GM19023 (cell line): Measurements from ENCODE around the gene ASH1L.
"Not testable (repeated sequence)": the region's sequence is repeated elsewhere in the genome, so short reads cannot be mapped to it uniquely, and the experiment has no call there.

Experiments used
- ATAC-seq: cut with Tn5 transposase; IDR thresholded peaks from one replicate; pipeline ENCODE4 v1.9.1; 2021; ENCODE audit warnings: mild to moderate bottlenecking, moderate library complexity; ENCODE audit not compliant: unreplicated experiment

The ASH1L gene

GRCh38 chr1:155334962-155335361 is 227.6 kb downstream of the ASH1L start:
- ATAC-seq, result no peak

DNA sequence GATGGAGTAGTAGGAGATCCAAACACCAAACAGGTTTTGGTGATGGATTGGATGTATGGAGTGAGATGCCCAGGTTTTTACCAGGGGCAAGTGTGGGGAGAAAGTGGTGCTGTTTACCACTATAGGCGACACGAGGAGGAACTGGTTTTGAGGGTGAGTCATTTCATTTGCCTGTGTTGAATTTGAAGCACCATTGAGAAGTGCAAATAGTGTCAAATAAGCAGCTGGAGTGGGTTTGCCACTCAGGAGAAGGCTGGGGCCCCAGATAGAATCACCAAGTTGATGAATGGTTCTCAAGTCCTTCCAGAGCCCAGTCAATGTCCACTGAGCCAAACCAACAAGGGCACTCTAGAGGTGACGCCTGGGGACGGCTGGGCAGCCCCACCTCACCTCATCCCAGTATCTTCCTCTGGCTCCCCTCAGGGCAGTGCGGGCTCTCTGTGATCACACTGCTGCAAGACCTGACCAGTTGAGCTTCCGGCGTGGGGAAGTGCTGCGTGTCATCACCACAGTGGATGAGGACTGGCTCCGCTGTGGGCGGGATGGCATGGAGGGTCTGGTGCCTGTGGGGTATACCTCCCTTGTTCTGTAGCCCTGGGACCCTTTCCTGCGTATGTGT is 232.5 kb downstream of the ASH1L start:
- no peak for ATAC-seq

- not testable (repeated sequence) for ATAC-seq
These were observed 233.7 kb downstream of the ASH1L start for GRCh38 chr1:155328856-155329255.

- ATAC-seq, result no peak
These were observed 234.6 kb downstream of the ASH1L start for GRCh38 chr1:155327981-155328380.

DNA sequence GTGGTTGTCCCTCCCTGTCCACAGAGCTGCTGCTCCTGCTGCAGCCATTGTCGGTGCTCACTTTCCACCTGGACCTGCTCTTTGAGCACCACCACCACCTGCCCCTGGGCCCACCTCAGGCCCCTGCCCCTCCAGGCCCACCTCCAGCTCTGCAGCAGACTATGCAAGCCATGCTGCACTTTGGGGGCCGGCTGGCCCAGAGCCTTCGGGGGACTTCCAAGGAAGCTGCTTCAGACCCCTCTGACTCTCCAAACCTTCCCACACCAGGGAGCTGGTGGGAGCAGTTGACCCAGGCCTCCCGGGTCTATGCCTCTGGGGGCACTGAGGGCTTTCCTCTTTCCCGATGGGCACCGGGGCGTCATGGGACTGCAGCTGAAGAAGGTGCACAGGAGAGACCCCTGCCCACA is 236.0 kb downstream of the ASH1L start:
- ATAC-seq, result no peak

- ATAC-seq, result no peak
These were observed 236.5 kb downstream of the ASH1L start for GRCh38 chr1:155326020-155326526.

- ATAC-seq, result no peak
These were observed 237.1 kb downstream of the ASH1L start for GRCh38 chr1:155325603-155325893.

- no peak for ATAC-seq
These were observed 237.6 kb downstream of the ASH1L start for GRCh38 chr1:155324717-155325602.

- ATAC-seq, result peak; percentile 63
These were observed 238.4 kb downstream of the ASH1L start for GRCh38 chr1:155324037-155324716.

DNA sequence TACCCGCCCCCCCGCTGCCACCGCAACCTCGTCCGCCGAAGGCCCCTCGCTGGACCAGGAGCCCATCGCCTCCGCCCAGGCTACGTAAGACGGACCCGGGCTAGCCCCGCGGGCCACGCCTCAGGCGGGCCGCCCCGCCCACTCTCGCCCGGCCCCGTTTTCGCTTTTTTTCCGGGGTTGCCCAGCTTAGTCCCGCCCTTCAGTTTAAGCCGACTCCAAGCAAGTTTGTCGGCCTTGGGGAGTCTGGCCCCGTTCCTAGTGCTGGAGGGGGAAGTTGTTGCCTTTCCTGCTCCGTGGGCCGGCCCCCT is 238.9 kb downstream of the ASH1L start:
- ATAC-seq, result peak; percentile 54

- ATAC-seq, result peak; percentile 46
These were observed 239.5 kb downstream of the ASH1L start for GRCh38 chr1:155322953-155323728.

GRCh38 chr1:155322571-155322952 is 240.0 kb downstream of the ASH1L start:
- no peak for ATAC-seq

DNA sequence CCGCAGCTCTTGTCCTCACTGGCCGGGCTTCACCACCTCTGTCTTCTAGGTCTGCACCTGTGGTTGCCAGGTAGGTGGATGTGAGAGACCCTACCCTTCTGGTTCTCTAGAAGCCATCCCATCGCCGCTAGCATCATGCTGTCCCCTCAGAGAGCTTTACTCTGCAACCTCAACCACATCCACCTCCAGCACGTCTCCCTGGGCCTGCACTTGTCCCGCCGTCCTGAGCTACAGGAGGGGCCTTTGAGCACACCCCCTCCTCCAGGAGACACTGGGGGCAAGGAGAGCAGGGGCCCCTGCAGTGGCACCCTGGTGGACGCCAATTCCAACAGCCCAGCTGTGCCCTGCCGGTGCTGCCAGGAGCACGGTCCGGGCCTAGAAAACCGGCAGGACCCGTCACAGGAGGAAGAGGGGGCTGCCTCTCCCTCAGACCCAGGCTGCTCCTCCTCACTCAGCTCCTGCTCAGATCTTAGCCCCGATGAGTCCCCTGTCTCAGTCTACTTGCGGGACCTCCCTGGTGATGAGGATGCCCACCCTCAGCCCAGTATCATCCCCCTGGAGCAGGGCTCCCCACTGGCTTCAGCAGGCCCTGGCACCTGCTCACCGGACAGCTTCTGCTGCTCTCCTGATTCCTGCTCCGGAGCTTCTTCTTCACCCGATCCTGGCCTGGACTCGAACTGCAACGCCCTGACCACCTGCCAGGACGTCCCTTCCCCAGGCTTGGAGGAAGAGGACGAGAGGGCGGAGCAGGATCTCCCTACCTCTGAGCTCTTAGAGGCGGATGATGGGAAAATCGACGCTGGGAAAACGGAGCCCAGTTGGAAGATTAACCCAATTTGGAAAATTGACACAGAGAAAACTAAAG is 240.7 kb downstream of the ASH1L start:
- ATAC-seq, result no peak

GRCh38 chr1:155320661-155321617 is 241.7 kb downstream of the ASH1L start, which contains the start of gene RUSC1:
Gene RUSC1 (plus strand): TSS chr1:155320894. CDS start chr1:155321774, 880 bp downstream.
- no peak for ATAC-seq

- ATAC-seq, result no peak
These were observed 242.4 kb downstream of the ASH1L start for GRCh38 chr1:155320252-155320651.

- ATAC-seq, result no peak
These were observed 243.1 kb downstream of the ASH1L start for GRCh38 chr1:155319536-155319935.

GRCh38 chr1:155318082-155318481 is 244.5 kb downstream of the ASH1L start:
- ATAC-seq, result no peak

DNA sequence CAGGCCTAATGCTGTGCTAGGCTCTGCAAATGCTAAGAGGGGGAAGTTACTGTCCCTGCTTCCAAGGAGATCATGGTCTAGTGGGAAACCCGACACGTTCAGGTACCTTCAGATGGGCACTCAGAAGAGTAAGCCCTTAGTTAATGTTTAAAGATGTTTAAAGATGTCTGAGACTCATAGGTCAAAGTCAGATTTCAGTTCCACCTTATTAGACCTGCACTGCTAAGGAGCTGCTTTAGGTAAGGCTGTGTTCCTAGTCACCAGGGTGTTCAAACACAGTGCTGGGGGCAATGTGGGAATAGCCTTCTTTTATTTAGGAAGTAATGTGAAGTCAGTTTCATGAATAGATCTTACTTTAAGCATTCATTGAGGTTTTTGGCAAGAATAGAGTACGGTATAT is 245.7 kb downstream of the ASH1L start:
- no peak for ATAC-seq

DNA sequence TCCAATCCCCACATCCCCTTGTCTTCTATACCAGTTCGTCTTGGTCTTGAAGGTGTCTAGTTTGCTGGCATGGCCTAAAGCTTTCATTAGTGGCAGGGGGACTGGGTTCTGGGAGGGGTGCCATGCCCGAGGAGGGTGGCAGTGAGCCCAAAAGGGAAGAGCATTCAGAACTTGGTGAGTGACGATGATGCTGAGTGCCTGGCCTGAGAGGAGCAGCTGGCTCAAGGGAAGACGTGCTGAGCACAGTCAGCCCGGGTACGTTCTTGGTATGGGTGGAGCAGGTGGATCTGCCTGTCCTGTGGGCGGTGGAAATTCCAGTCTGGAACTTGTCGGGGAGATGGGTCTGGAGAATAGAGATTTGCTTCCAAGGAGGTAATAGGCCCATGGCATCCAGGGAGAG is 249.3 kb downstream of the ASH1L start:
- no peak for ATAC-seq
